ENCODE measurements around the gene SFXN3.

The SFXN3 gene

DNA sequence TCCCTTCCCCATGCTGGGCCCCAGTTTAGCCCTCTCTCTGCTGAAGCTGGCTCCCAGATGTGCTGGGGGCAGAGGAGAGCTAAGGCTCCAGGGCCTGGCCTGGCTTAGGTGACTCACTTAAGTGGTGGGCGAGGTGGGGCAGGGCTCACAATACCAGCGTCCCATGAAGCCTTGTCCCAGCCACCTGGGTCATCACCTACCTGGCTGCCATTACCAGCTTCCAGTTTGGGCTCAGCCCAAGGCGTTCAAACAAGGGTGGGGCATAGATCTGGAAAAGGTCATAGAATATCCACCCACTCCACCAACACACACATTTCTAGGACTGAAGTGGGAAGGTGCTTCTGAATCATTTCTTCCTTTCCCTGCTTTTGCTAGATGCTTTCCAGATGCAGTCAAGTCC is 39.1 kb downstream of the SFXN3 start:
- Histone ChIP-seq H3K27ac (ENCODE audit: low read depth, low read length) (no peak overlapping the region), H3K9ac (ENCODE audit: low read length in 5 of 5) (no peak overlapping the region), H3K27me3 (ENCODE audit: control insufficient read depth in 5 of 5, insufficient read depth in 4 of 5, low read length in 5 of 5) (peaks cover 26 to 37% (median 31%) of the 10 kb centered on the region in 5 donors), H3K4me1 (ENCODE audit: control insufficient read depth in 5 of 5, insufficient read depth in 5 of 5, low read length in 5 of 5) (peaks cover 4 to 29% (median 25%) of the 10 kb centered on the region in 5 donors), H3K4me3 (ENCODE audit: low read depth in 1 of 5, low read length in 5 of 5) (no peak overlapping the region), H3K9me3 (ENCODE audit: control insufficient read depth in 5 of 5, low read length in 5 of 5) (no peaks in the 10 kb centered on the region), H3K36me3 (ENCODE audit: control insufficient read depth in 5 of 5, insufficient read depth in 5 of 5, low read length in 5 of 5) (no peaks in the 10 kb centered on the region)

DNA sequence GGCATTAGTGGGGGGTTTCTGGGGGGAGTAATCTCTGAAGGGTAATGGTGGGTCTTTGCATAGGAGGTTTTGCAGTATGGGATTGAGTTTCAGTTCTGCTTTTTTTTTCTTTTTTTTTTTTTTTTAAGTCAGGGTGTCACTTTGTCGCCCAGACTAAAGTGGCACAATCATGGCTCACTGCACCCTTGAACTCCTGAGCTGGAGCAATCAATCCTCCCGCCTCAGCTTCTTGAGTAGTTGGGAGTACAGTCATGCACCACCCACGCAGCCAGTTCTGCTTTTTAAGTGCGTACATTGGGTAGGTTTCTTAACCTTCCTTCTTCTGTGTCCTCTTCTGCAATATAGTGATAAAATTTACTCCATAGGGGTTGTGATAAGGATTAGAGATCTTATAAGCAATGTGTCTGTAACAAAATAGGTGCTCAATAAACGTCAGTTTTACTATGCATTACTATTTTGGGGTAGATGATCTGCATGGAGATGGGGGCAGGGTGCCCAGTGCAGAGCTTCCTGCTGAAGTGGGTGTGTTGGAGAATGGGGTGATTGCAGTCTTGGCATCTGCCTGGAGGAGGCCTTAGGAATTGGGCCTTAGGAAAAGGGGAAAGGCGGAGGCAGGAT is 40.3 kb downstream of the SFXN3 start:
- peaks cover 2 to 17% (median 13%) of the 10 kb centered on the region in 5 donors for H3K4me1 ChIP-seq (ENCODE audit: control insufficient read depth in 5 of 5, insufficient read depth in 5 of 5, low read length in 5 of 5)
- H3K4me3 ChIP-seq (ENCODE audit: low read depth in 1 of 5, low read length in 5 of 5) = no peak overlapping the region
- H3K27me3 ChIP-seq (ENCODE audit: control insufficient read depth in 5 of 5, insufficient read depth in 4 of 5, low read length in 5 of 5) = peaks cover 28 to 48% (median 39%) of the 10 kb centered on the region in 5 donors
- H3K9ac ChIP-seq (ENCODE audit: low read length in 5 of 5) = no peak overlapping the region
- H3K27ac ChIP-seq (ENCODE audit: low read depth, low read length) = no peak overlapping the region
- H3K9me3 ChIP-seq (ENCODE audit: control insufficient read depth in 5 of 5, low read length in 5 of 5) = no peaks in the 10 kb centered on the region
- no peaks in the 10 kb centered on the region for H3K36me3 ChIP-seq (ENCODE audit: control insufficient read depth in 5 of 5, insufficient read depth in 5 of 5, low read length in 5 of 5)

DNA sequence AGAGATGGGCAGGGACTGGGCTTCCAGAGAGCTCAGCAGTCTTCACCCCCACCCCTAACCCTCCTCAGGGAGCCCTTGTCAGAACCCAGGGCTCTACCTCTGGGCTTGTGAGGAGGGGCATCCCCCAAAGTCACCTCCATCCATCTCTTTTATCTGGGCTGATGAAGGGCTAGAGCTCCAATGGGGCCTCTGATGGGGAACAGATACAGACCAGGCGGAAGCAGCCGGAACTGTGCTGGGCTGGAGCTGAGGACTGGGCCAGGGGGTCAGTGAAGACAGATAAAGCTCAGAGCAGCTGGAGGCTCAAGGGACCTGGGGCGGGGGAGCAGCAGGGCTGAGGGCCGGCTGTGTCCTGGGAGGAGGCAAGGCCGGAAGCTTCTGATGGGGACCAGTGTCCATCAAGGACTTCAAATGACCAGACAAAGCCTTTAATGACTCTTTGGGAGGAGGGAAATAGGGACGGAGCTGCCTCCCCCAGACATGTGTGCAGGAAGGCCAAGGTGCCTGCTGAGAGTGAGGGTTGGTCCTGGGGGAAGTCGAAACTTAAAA is 40.9 kb downstream of the SFXN3 start:
- Histone ChIP-seq H3K36me3 (ENCODE audit: control insufficient read depth in 5 of 5, insufficient read depth in 5 of 5, low read length in 5 of 5) (no peaks in the 10 kb centered on the region), H3K9me3 (ENCODE audit: control insufficient read depth in 5 of 5, low read length in 5 of 5) (no peaks in the 10 kb centered on the region), H3K4me1 (ENCODE audit: control insufficient read depth in 5 of 5, insufficient read depth in 5 of 5, low read length in 5 of 5) (peaks cover 2 to 12% (median 8%) of the 10 kb centered on the region in 5 donors), H3K9ac (ENCODE audit: low read length in 5 of 5) (no peak overlapping the region), H3K4me3 (ENCODE audit: low read depth in 1 of 5, low read length in 5 of 5) (no peak overlapping the region), H3K27ac (ENCODE audit: low read depth, low read length) (no peak overlapping the region), H3K27me3 (ENCODE audit: control insufficient read depth in 5 of 5, insufficient read depth in 4 of 5, low read length in 5 of 5) (peaks cover 25 to 50% (median 40%) of the 10 kb centered on the region in 5 donors)

DNA sequence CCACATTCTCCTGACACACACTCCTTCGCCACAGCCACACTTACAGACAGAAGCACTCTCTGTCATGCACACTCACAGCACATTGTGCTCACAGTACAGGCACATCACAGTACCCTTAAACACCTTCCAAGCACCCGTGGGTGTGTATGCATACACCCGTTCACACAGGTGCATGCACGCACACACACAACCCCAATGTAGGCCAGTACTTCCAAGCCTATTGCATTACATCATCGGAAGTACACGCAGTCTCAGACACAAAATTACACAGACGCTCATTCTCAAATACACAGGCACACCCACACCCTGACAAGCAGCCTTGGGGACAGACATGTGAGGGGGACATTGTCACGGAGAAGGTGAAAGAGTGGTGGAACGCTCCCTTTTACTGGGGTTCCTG is 41.9 kb downstream of the SFXN3 start:
- Histone ChIP-seq H3K27me3 (ENCODE audit: control insufficient read depth in 5 of 5, insufficient read depth in 4 of 5, low read length in 5 of 5) (peaks cover 25 to 44% (median 40%) of the 10 kb centered on the region in 5 donors), H3K9me3 (ENCODE audit: control insufficient read depth in 5 of 5, low read length in 5 of 5) (no peaks in the 10 kb centered on the region), H3K4me3 (ENCODE audit: low read depth in 1 of 5, low read length in 5 of 5) (no peak overlapping the region), H3K9ac (ENCODE audit: low read length in 5 of 5) (no peak overlapping the region), H3K36me3 (ENCODE audit: control insufficient read depth in 5 of 5, insufficient read depth in 5 of 5, low read length in 5 of 5) (no peaks in the 10 kb centered on the region), H3K4me1 (ENCODE audit: control insufficient read depth in 5 of 5, insufficient read depth in 5 of 5, low read length in 5 of 5) (peaks cover 0 to 4% (median 2%) of the 10 kb centered on the region in 5 donors), H3K27ac (ENCODE audit: low read depth, low read length) (no peak overlapping the region)

DNA sequence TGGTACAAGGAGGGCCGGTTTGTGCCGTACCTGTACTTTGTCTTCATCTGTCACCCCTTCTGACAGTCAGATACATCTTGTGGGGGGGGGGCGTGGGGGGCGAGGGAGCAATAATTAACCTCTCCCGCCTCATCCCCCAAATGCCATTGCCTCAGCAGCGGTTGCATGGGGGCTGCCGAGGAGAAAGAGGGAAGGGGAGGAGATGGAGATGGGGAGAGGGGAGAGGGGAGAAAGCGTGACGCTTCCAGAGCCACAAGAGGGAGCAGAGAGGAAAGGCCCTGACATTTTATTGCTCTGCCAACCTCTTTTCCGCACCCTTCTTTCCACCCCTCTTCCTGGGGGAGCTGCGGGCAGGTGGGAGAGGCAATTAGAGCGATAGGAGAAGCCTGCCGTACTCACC is 42.6 kb downstream of the SFXN3 start:
- Histone ChIP-seq H3K36me3 (ENCODE audit: control insufficient read depth in 5 of 5, insufficient read depth in 5 of 5, low read length in 5 of 5) (no peaks in the 10 kb centered on the region), H3K4me3 (ENCODE audit: low read depth in 1 of 5, low read length in 5 of 5) (no peak overlapping the region), H3K9ac (ENCODE audit: low read length in 5 of 5) (no peak overlapping the region), H3K4me1 (ENCODE audit: control insufficient read depth in 5 of 5, insufficient read depth in 5 of 5, low read length in 5 of 5) (peaks cover 0 to 4% (median 2%) of the 10 kb centered on the region in 5 donors), H3K27me3 (ENCODE audit: control insufficient read depth in 5 of 5, insufficient read depth in 4 of 5, low read length in 5 of 5) (peaks cover 25 to 47% (median 40%) of the 10 kb centered on the region in 5 donors), H3K27ac (ENCODE audit: low read depth, low read length) (no peak overlapping the region), H3K9me3 (ENCODE audit: control insufficient read depth in 5 of 5, low read length in 5 of 5) (no peaks in the 10 kb centered on the region)

DNA sequence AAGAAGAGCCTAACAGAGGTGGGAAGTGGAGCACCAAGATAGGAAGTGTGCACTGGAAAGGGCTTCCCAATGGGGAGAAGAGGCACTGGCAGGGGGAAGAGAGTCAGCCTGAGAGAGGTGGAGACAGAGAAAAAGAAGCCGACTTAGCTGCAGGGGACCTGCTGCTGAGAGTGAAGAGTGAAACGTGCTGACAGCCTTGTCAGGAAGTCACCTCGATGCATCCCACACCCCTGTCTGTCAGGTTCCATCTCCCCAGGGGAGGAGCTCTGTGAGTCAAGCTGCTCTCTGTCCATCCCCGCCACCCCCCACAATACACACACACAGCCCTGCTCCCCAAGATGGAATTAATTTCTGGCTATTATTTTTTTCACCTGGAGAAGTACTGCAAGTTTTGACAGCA is 44.7 kb downstream of the SFXN3 start:
- Histone ChIP-seq H3K27ac (ENCODE audit: low read depth, low read length) (no peak overlapping the region), H3K36me3 (ENCODE audit: control insufficient read depth in 5 of 5, insufficient read depth in 5 of 5, low read length in 5 of 5) (no peaks in the 10 kb centered on the region), H3K27me3 (ENCODE audit: control insufficient read depth in 5 of 5, insufficient read depth in 4 of 5, low read length in 5 of 5) (peaks cover 22 to 58% (median 44%) of the 10 kb centered on the region in 5 donors), H3K4me1 (ENCODE audit: control insufficient read depth in 5 of 5, insufficient read depth in 5 of 5, low read length in 5 of 5) (peaks cover 0 to 4% (median 2%) of the 10 kb centered on the region in 5 donors), H3K4me3 (ENCODE audit: low read depth in 1 of 5, low read length in 5 of 5) (no peak overlapping the region), H3K9me3 (ENCODE audit: control insufficient read depth in 5 of 5, low read length in 5 of 5) (no peaks in the 10 kb centered on the region), H3K9ac (ENCODE audit: low read length in 5 of 5) (no peak overlapping the region)

DNA sequence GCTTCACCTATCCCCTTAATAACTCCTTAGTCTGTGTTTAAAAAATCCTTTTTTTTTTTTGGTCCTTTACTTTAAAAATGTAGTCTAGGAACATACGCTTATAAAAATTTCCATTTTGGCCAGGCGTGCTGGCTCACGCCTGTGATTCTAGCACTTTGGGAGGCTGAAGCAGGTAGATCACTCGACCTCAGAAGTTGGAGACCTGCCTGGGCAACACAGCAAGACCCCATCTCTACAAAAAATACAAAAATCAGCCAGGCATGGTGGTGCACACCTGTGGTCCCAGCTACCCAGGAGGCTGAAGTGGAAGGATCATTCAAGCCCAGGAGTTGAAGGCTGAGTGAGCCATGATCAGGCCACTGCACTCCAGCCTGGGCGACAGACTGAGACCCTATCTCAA is 45.6 kb downstream of the SFXN3 start:
- peaks cover 0 to 3% (median 0%) of the 10 kb centered on the region in 5 donors for H3K4me1 ChIP-seq (ENCODE audit: control insufficient read depth in 5 of 5, insufficient read depth in 5 of 5, low read length in 5 of 5)
- peaks cover 21 to 62% (median 41%) of the 10 kb centered on the region in 5 donors for H3K27me3 ChIP-seq (ENCODE audit: control insufficient read depth in 5 of 5, insufficient read depth in 4 of 5, low read length in 5 of 5)
- no peaks in the 10 kb centered on the region for H3K36me3 ChIP-seq (ENCODE audit: control insufficient read depth in 5 of 5, insufficient read depth in 5 of 5, low read length in 5 of 5)
- no peak overlapping the region for H3K4me3 ChIP-seq (ENCODE audit: low read depth in 1 of 5, low read length in 5 of 5)
- no peak overlapping the region for H3K9ac ChIP-seq (ENCODE audit: low read length in 5 of 5)
- no peaks in the 10 kb centered on the region for H3K9me3 ChIP-seq (ENCODE audit: control insufficient read depth in 5 of 5, low read length in 5 of 5)
- no peak overlapping the region for H3K27ac ChIP-seq (ENCODE audit: low read depth, low read length)

DNA sequence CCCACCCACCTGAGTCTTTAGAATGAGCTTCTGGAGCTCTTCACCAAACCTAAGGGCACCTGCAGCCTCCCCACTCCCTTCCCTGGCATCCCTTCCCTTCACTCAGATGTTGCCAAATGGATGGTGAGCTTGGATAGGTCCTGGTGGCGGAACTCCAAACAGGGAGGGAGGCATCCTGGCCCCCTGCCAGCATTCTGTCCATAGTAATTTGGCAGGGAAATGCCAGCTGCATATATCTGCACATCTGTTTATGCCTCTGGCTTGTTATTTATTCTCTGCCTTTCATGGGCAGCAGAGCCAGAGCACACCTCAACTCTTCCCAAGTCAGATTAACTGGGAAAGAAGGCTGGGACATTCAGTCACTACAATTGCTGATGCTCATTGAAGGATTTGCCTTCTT is 48.8 kb downstream of the SFXN3 start:
- H3K27me3 ChIP-seq (ENCODE audit: control insufficient read depth in 5 of 5, insufficient read depth in 4 of 5, low read length in 5 of 5) = peaks cover 21 to 52% (median 30%) of the 10 kb centered on the region in 5 donors
- no peak overlapping the region for H3K9ac ChIP-seq (ENCODE audit: low read length in 5 of 5)
- H3K36me3 ChIP-seq (ENCODE audit: control insufficient read depth in 5 of 5, insufficient read depth in 5 of 5, low read length in 5 of 5) = no peaks in the 10 kb centered on the region
- no peak overlapping the region for H3K27ac ChIP-seq (ENCODE audit: low read depth, low read length)
- no peaks in the 10 kb centered on the region for H3K4me1 ChIP-seq (ENCODE audit: control insufficient read depth in 5 of 5, insufficient read depth in 5 of 5, low read length in 5 of 5)
- no peak overlapping the region for H3K4me3 ChIP-seq (ENCODE audit: low read depth in 1 of 5, low read length in 5 of 5)
- no peaks in the 10 kb centered on the region for H3K9me3 ChIP-seq (ENCODE audit: control insufficient read depth in 5 of 5, low read length in 5 of 5)

DNA sequence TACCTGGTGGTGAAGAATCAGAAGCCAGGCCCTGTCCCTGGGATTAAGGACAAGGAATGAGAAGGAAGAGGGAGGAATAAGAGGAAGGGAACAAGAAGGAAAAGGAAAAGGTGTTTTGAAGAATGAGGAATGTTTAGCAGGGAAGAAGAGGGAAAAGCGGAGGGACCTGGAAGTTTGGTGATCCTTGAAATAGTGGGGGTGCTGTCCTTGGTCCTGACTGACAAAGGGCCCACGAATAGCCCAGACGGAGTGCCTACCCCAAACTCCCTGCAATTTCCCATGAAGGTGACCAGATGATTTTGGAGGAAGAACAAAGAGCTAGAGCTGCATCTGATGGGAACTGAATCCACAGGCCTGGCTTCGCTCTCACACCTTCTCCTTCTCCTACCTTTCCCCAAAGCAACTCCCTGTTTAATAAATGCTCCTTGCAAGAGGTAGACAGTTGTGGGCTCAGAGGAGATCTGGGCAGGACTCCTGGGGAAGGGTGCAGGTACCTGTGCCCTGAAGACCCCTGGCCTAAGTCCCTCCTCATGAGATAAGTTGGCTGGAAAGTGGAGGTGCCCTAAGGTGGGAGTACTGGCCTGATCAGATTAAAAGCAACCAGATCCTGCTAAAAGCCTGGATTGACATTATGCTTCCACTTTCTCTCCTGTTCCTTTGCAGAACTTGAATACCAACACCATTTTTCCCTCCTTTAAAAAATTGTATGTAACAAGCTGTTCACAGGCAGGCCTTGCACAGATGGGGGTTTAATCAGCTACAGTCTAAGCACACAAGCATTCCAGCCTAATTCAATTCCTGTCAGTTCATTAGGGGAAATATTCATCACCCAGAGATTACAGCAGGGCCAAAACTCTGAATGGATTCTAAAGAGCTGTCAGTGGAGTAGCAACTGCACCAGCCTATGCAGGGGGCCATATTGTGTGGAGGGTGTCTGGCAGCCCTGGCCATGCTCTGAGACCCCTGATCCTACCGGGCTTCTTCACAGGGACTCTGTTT is 50.2 kb downstream of the SFXN3 start:
- no peak overlapping the region for H3K9ac ChIP-seq (ENCODE audit: low read length in 5 of 5)
- no peaks in the 10 kb centered on the region for H3K9me3 ChIP-seq (ENCODE audit: control insufficient read depth in 5 of 5, low read length in 5 of 5)
- peaks cover 14 to 45% (median 27%) of the 10 kb centered on the region in 5 donors for H3K27me3 ChIP-seq (ENCODE audit: control insufficient read depth in 5 of 5, insufficient read depth in 4 of 5, low read length in 5 of 5)
- no peak overlapping the region for H3K27ac ChIP-seq (ENCODE audit: low read depth, low read length)
- H3K4me1 ChIP-seq (ENCODE audit: control insufficient read depth in 5 of 5, insufficient read depth in 5 of 5, low read length in 5 of 5) = no peaks in the 10 kb centered on the region
- H3K36me3 ChIP-seq (ENCODE audit: control insufficient read depth in 5 of 5, insufficient read depth in 5 of 5, low read length in 5 of 5) = no peaks in the 10 kb centered on the region
- H3K4me3 ChIP-seq (ENCODE audit: low read depth in 1 of 5, low read length in 5 of 5) = no peak overlapping the region

DNA sequence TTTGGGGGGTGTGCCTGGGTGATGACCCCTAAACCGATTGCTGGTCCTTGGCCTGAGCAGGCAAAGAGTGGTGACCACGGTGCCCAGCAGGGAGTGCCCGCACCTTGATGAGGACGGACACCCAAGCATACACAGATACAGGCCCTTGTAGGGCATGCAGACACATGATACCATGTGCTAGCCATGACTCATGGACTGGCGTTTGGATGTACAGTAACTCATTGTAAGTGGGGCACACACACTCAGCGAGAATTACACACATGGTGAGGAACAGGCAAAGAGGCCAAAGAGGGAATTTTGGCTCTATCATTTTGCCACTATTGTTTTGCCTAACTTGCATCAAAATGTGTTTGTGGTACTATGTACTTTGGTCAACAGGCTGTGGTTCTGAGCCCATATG is 54.8 kb downstream of the SFXN3 start:
- Histone ChIP-seq H3K9ac (ENCODE audit: low read length in 5 of 5) (no peak overlapping the region), H3K4me3 (ENCODE audit: low read depth in 1 of 5, low read length in 5 of 5) (no peak overlapping the region), H3K4me1 (ENCODE audit: control insufficient read depth in 5 of 5, insufficient read depth in 5 of 5, low read length in 5 of 5) (no peaks in the 10 kb centered on the region), H3K36me3 (ENCODE audit: control insufficient read depth in 5 of 5, insufficient read depth in 5 of 5, low read length in 5 of 5) (no peaks in the 10 kb centered on the region), H3K9me3 (ENCODE audit: control insufficient read depth in 5 of 5, low read length in 5 of 5) (no peaks in the 10 kb centered on the region), H3K27ac (ENCODE audit: low read depth, low read length) (no peak overlapping the region), H3K27me3 (ENCODE audit: control insufficient read depth in 5 of 5, insufficient read depth in 4 of 5, low read length in 5 of 5) (peaks cover 28 to 61% (median 51%) of the 10 kb centered on the region in 5 donors)
